Dendritic cell treated with granulocyte-macrophage colony-stimulating factor and Interleukin-4, amounts not matched to agents 40 ng/mL and 50 ng/mL, for 4 days (primary cell): Measurements from ENCODE around the gene PRKCA.
A peak's percentile ranks its signal among the peaks of the same experiment; 100 is the strongest.
"Not testable (repeated sequence)": the region's sequence is repeated elsewhere in the genome, so short reads cannot be mapped to it uniquely, and the experiment has no call there.

ENCODE experiments used
- H3K27ac Mint-ChIP-seq: one replicate; pipeline ENCODE4 v1.8.0; 2022; ENCODE audit warnings: mild to moderate bottlenecking, mixed read lengths
- H3K27me3 Mint-ChIP-seq: one replicate; pipeline ENCODE4 v1.8.0; 2022; ENCODE audit warnings: mild to moderate bottlenecking, mixed read lengths
- H3K36me3 Mint-ChIP-seq: one replicate; pipeline ENCODE4 v1.8.0; 2022; ENCODE audit warnings: low read depth, mixed read lengths
- H3K4me1 Mint-ChIP-seq: one replicate; pipeline ENCODE4 v1.8.0; 2022; ENCODE audit warnings: low read depth, mixed read lengths
- H3K4me3 Mint-ChIP-seq: one replicate; pipeline ENCODE4 v1.8.0; 2022; ENCODE audit warnings: mild to moderate bottlenecking, moderate library complexity, mixed read lengths
- H3K9me3 Mint-ChIP-seq: one replicate; pipeline ENCODE4 v1.8.0; 2022; ENCODE audit warnings: mixed read lengths
- intact Hi-C: fragments of 100-400 bp; cut with micrococcal nuclease; formaldehyde crosslinking; loops from one replicate; pipeline ENCODE4 v1.15.0; 2022

The PRKCA gene

DNA sequence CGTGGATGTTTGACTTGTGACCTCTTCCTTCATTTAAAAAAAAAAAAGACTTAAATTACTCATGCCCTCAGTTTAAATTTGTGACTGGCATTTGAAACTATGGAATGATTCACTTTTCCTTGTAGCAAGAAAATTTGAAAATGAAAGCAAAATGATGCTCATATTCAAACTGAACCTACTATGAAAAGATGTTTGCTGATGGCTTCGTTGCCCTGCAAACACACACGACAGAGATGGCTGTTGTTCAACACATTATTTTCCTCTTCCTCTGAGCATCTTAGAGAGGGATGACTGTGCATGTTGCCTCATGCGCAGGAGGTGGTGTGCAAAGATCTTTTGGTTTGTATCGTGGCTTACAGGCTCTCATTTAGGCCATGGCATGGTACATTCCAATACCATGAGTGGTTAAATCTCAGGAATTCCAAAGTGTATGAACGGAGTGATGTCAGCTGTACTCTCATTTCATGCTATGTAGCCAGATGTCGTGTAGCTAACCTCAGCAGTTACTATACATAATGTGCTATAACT, 164.5 kb downstream of the PRKCA start:
- H3K9me3 Mint-ChIP-seq: no peaks in the 10 kb centered on the region
- no peaks in the 10 kb centered on the region for H3K27me3 Mint-ChIP-seq
- intact Hi-C loops: loop anchor here (5.0 kb wide), 1 partner anchor 35 kb away; no protein-coding TSS in a partner anchor
- peaks cover 68% of the 10 kb centered on the region for H3K4me1 Mint-ChIP-seq
- no peak overlapping the region for H3K27ac Mint-ChIP-seq
- H3K4me3 Mint-ChIP-seq: no peak overlapping the region
- no peaks in the 10 kb centered on the region for H3K36me3 Mint-ChIP-seq

DNA sequence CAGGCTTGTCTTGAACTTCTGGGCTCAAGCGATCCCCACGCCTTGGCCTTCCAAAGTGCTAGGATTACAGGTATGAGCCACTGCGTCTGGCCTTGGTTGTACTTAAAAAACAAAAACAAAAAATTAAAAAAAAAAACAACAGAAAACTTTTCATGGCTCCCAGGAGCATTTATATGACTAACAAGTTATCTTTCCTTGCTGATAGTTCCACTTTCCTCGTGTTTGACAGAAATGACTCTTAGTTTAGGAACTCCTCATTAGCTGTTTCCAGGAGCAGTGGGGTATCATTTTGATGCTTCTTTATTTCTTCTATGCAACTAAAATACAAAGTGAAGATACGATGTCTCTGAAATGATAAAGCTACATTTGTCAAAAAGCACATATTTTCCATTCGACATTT, 165.4 kb downstream of the PRKCA start:
- H3K4me1 Mint-ChIP-seq: peaks cover 69% of the 10 kb centered on the region
- H3K4me3 Mint-ChIP-seq: no peak overlapping the region
- no peaks in the 10 kb centered on the region for H3K9me3 Mint-ChIP-seq
- H3K36me3 Mint-ChIP-seq: no peaks in the 10 kb centered on the region
- intact Hi-C loops: loop anchor here (2.0 to 5.0 kb wide), 2 partner anchors 35 to 167 kb away; no protein-coding TSS in a partner anchor
- H3K27me3 Mint-ChIP-seq: no peaks in the 10 kb centered on the region
- no peak overlapping the region for H3K27ac Mint-ChIP-seq

DNA sequence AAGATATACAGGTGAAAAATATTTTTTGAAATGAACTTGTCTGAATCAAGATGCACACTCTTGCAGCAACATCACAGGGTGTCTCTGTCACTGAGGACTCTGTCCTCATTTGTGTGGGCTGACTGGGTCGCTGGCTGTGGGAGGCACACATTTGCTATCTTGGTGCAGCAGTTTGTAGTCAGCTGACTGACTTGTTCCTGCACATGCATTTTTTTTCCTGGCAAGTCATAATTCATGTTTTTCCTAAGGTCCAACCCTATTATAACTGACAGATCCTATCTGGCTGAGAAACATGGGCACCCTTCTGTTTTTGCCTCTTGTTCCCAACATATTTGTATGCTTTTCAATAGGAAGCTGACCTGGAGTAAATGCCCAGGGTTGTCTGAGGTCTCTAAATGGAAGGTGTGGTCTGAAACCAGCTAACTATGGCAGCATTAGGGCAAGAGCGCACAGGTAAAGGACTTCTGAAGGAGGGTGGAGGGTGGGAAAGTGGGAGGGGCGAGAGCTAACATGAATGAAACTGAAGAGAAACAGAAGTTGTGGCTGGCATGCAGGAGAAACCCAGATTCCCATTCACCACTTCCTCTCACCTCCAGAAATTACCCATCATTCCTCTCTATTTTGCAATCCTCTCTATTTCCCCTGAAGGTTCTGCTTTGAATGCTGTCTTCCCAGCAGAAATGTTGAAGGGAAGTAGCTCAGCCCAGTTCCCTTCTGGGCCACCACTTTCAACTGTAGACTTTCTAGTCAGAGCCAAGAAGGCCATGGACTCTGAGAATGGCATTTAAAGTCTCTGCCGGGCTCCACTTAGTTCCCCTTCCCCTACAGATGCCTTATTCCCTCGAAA, 166.1 kb downstream of the PRKCA start:
- H3K36me3 Mint-ChIP-seq: no peaks in the 10 kb centered on the region
- H3K27ac Mint-ChIP-seq: peak overlapping the region; percentile 89
- peaks cover 72% of the 10 kb centered on the region for H3K4me1 Mint-ChIP-seq
- H3K9me3 Mint-ChIP-seq: no peaks in the 10 kb centered on the region
- no peaks in the 10 kb centered on the region for H3K27me3 Mint-ChIP-seq
- intact Hi-C loops: loop anchor here (2.0 to 5.0 kb wide), 2 partner anchors 36 to 168 kb away; no protein-coding TSS in a partner anchor
- H3K4me3 Mint-ChIP-seq: peak overlapping the region; percentile 55

DNA sequence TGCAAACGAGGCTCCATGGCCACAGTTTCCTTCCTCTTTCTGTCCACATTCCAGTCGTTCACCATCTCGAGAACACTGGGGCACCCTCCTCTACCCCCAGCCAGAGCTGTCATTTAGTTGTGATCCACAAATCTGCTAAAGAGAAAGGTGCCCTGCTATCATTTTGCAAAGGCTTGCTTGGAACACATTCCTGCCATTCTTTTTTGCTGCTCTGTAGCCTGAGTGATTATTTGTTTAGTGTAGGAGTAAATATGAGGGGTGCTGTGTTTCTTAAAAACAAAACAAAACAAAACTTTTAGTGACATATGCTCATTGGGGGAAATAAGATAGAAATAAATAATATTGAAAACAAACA, 166.7 kb downstream of the PRKCA start:
- H3K9me3 Mint-ChIP-seq: no peaks in the 10 kb centered on the region
- H3K4me1 Mint-ChIP-seq: peaks cover 67% of the 10 kb centered on the region
- peak overlapping the region; percentile 89 for H3K27ac Mint-ChIP-seq
- H3K27me3 Mint-ChIP-seq: no peaks in the 10 kb centered on the region
- peak overlapping the region; percentile 55 for H3K4me3 Mint-ChIP-seq
- intact Hi-C loops: loop anchor here (2.0 to 5.0 kb wide), 2 partner anchors 37 to 168 kb away; no protein-coding TSS in a partner anchor
- no peaks in the 10 kb centered on the region for H3K36me3 Mint-ChIP-seq

DNA sequence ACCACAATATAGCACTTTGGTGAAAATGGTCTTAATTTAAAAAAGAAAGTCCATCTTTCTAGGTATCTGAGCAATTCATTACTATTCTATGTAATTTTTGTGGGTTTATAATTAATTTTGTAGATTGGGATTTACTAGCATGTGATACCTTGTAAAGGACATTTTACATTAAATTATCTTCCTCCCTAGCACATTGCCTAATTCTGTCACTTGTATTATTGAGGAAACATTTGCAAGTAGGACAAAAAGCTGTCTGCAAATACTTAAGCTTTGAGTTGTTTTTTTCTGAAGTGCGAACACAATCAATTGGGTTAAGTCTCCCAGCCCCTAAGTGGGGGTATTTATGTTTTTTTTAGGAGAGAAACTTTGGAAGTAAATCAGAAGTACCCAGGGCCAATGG, 167.0 kb downstream of the PRKCA start:
- intact Hi-C loops: loop anchor here (2.0 to 5.0 kb wide), 2 partner anchors 37 to 169 kb away; no protein-coding TSS in a partner anchor
- H3K27me3 Mint-ChIP-seq: no peaks in the 10 kb centered on the region
- no peaks in the 10 kb centered on the region for H3K9me3 Mint-ChIP-seq
- H3K36me3 Mint-ChIP-seq: no peaks in the 10 kb centered on the region
- H3K4me1 Mint-ChIP-seq: peaks cover 67% of the 10 kb centered on the region
- H3K27ac Mint-ChIP-seq: peak overlapping the region; percentile 89
- H3K4me3 Mint-ChIP-seq: no peak overlapping the region

DNA sequence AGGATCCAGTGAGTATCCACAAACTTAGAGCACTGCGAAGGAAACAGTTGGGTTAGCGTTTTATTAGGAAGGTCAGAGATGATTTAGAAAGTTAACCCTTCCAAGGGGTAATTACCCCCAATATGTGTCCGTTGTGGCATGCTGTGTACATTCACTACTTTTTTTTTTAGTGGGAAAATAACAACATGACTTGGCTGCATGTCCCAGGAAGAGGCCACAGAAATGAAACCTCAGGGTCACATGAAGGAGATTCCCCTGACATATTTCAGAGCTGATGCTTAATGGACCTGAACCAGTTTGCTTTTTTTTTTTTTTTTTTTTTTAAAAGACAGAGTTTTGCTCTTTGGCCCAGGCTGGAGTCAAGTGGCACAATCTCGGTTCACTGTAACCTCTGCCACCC, 167.5 kb downstream of the PRKCA start:
- no peaks in the 10 kb centered on the region for H3K9me3 Mint-ChIP-seq
- no peaks in the 10 kb centered on the region for H3K27me3 Mint-ChIP-seq
- peak overlapping the region; percentile 89 for H3K27ac Mint-ChIP-seq
- peaks cover 67% of the 10 kb centered on the region for H3K4me1 Mint-ChIP-seq
- H3K36me3 Mint-ChIP-seq: no peaks in the 10 kb centered on the region
- intact Hi-C loops: loop anchor here (2.0 to 10.0 kb wide), 3 partner anchors 38 to 275 kb away; partner anchors contain the start of gene CEP112
- no peak overlapping the region for H3K4me3 Mint-ChIP-seq

DNA sequence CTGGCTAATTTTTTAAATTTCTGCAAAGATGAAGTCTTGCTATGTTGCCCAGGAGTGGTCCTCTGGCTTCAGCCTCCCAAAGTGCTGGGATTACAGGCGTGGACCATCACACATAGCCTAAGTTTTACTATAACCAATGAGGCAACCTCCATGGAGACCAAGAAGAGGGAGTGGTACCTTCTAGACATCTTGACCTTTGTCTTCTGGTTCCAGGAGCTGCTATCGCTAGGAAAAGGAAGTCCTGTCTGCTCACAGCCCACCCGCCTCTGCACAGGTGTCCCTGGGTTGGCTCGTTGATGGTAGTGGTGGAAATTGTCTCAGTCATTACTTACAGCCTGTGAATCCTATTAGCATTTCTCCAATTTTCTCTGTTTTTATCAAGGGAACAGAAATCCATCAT, 169.7 kb downstream of the PRKCA start:
- Mint-ChIP-seq H3K27ac (no peak overlapping the region), H3K9me3 (no peaks in the 10 kb centered on the region), H3K4me1 (peaks cover 60% of the 10 kb centered on the region), H3K36me3 (no peaks in the 10 kb centered on the region), H3K4me3 (no peak overlapping the region), H3K27me3 (no peaks in the 10 kb centered on the region)
- intact Hi-C loops: loop anchor here (10.0 kb wide), 1 partner anchor 277 kb away; the partner anchor contains the start of gene CEP112

DNA sequence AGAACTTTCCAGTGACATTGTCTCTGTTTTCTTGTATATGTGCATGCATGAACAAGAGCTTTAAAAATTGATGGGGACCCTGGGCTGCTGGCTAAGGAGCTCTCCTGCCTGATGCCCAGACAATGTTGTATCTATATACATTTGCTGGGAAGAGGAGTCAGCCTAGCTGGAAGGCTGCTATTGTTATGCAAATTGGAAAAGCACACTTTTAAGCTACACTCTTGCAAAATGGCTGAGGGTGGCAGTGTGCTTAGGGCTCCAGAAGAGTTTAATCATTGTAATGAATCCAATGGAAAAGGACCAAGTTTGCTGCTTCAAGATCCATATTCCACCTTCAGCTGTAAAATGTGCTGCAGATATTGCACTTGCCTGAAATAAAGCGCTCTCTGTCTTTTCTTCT, 171.8 kb downstream of the PRKCA start:
- peaks cover 45% of the 10 kb centered on the region for H3K4me1 Mint-ChIP-seq
- no peak overlapping the region for H3K4me3 Mint-ChIP-seq
- H3K36me3 Mint-ChIP-seq: peaks cover under 1% of the 10 kb centered on the region
- intact Hi-C loops: loop anchor here (10.0 kb wide), 1 partner anchor 279 kb away; the partner anchor contains the start of gene CEP112
- H3K9me3 Mint-ChIP-seq: peaks cover under 1% of the 10 kb centered on the region
- no peaks in the 10 kb centered on the region for H3K27me3 Mint-ChIP-seq
- no peak overlapping the region for H3K27ac Mint-ChIP-seq

DNA sequence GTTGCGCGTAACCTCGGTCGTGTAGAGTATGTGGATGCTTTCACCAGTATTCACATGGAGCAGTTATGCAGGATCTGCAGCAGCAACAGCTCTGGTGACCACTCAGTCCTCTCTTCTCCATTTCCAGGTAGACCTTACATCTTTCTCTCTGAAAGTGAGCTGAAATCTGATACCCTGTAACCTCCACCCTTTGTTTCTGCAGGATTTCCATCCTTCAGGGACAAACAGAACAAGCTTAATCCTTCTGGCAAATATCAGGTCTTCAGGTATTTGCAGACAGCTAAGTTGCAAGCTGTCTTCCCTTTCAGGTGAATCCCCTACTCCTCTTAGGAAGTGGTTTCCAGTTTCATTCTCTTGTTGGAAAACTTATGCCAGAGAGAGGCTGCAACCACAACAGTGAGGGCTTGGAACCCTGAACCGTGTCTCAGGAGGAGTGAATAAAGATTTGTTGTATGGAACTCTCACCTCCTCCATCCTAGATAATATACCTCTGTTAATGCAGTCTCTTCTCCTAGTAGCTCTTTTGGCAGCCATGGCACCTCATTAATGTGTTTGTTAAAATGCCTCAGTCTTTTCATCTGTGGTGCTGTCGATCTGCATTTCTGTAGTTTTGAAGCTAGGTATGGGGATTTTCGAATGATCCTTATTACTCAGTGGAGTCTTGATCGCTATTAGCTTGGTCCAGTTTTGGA, 172.5 kb downstream of the PRKCA start:
- intact Hi-C loops: loop anchor here (10.0 kb wide), 1 partner anchor 280 kb away; the partner anchor contains the start of gene CEP112
- H3K36me3 Mint-ChIP-seq: peaks cover 5% of the 10 kb centered on the region
- H3K27me3 Mint-ChIP-seq: no peaks in the 10 kb centered on the region
- H3K27ac Mint-ChIP-seq: no peak overlapping the region
- no peak overlapping the region for H3K4me3 Mint-ChIP-seq
- peaks cover 8% of the 10 kb centered on the region for H3K9me3 Mint-ChIP-seq
- peaks cover 38% of the 10 kb centered on the region for H3K4me1 Mint-ChIP-seq

DNA sequence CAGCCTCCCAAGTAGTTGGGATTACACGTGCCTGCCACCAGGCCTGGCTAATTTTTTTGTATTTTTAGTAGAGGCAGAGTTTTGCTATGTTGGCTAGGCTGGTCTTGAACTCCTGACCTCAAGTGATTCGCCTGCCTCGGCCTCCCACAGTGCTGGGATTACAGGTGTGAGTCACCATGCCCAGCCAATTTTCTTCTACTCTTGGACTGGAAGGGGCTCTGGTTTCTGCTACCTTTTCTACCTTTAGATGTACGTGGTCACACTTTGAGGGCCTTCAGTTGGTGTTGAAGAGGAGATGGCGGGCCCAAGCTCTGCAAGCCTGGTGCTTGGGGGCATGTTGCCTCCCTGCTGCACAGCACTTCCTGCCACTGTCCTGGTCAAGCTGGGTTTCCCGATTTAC, 173.6 kb downstream of the PRKCA start:
- Mint-ChIP-seq H3K36me3 (peaks cover 5% of the 10 kb centered on the region), H3K9me3 (peaks cover 8% of the 10 kb centered on the region), H3K27ac (peak overlapping the region; percentile 32), H3K4me1 (peaks cover 37% of the 10 kb centered on the region), H3K27me3 (no peaks in the 10 kb centered on the region), H3K4me3 (no peak overlapping the region)
- intact Hi-C loops: loop anchor here (10.0 kb wide), 1 partner anchor 281 kb away; the partner anchor contains the start of gene CEP112

DNA sequence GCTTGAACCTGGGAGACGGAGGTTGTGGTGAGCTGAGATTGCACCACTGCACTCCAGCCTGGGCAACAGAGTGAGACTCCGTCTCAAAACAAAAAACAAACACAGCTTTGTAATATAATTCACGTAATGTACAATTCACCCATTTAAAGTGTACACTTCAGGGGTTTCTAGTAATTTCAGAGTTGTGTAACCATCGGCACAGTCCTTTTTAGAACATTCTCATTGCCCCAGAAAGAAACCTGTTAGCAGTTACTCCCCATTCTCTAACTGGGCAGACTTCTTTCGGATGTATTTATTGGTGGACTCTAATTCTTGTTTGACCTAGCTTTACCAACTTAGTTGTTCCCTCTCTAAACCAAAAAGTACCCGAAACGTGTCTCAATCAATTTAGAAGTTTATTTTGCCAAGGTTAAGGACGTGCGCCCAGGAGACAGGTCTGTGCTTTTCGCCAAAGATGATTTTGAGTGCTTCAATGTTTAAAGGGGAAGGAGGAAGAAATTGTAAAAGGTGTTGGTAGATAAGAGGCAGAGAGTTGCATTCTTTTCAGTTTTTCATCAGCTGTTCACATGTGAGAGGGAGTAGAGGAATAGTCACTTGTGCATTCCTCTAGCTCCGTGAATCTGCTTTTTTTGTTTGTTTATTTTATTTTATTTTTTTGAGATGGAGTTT, 175.3 kb downstream of the PRKCA start:
- H3K36me3 Mint-ChIP-seq: peaks cover 5% of the 10 kb centered on the region
- no peak overlapping the region for H3K27ac Mint-ChIP-seq
- H3K4me1 Mint-ChIP-seq: peaks cover 30% of the 10 kb centered on the region
- intact Hi-C loops: loop anchor here (10.0 kb wide), 1 partner anchor 283 kb away; the partner anchor contains the start of gene CEP112
- H3K27me3 Mint-ChIP-seq: no peaks in the 10 kb centered on the region
- H3K4me3 Mint-ChIP-seq: no peak overlapping the region
- H3K9me3 Mint-ChIP-seq: peaks cover 8% of the 10 kb centered on the region

DNA sequence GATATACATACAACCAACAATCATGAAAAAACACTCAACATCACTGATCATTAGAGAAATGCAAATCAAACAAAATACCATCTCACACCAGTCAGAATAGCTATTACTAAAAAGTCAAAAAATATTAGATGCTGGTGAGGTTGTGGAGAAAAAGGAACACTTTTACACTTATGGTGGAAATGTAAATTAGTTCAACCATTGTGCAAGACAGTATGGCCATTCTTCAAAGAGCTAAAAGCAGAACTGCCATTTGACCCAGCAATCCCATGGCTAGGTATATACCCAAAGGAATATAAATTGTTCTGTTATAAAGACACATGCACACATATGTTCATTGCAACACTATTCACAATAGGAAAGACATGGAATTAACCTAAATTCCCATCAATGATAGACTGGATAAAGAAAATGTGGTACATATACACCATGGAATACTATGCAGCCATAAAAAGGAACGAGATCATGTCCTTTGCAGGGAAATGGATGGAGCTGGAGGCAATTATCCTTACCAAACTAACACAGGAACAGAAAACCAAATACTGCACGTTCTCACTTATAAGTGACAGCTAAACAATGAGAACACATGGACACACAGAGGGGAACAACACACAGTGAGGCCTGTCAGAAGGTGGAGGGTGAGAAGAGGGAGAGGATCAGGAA, 176.9 kb downstream of the PRKCA start:
- H3K27me3 Mint-ChIP-seq, H3K4me3 Mint-ChIP-seq, H3K27ac Mint-ChIP-seq, H3K9me3 Mint-ChIP-seq, H3K36me3 Mint-ChIP-seq: not testable (repeated sequence)
- intact Hi-C loops: loop anchor here (10.0 kb wide), 1 partner anchor 285 kb away; the partner anchor contains the start of gene CEP112
- H3K4me1 Mint-ChIP-seq: peaks cover 23% of the 10 kb centered on the region

DNA sequence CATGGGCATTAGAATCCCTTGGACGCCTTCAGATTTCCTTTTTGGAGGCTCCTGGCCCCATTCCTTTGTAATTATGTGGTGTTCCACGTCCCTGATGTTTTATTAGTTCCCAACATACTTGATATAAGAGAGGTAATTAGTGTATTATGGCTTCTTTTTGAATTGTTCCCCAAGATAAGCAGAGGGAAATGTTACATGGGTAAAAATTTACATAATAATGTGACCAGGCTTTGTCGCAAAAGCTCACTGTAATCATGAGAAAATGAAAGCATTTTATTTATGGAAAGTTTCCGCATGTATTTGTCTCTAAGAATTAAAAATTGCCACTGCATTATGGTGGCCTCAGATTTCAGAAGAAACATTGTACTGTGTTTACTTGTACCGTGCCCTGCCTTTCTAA, 177.8 kb downstream of the PRKCA start:
- Mint-ChIP-seq H3K4me1 (peaks cover 26% of the 10 kb centered on the region), H3K27me3 (no peaks in the 10 kb centered on the region), H3K4me3 (no peak overlapping the region), H3K9me3 (peaks cover 8% of the 10 kb centered on the region), H3K36me3 (peaks cover 5% of the 10 kb centered on the region), H3K27ac (no peak overlapping the region)
- intact Hi-C loops: no loop called here
